NCI-H2081 (cell line): ENCODE measurements around the gene ANAPC15.

Experiments
- DNase-seq, 2 experiments: peaks; one replicate each; lab custom pipeline; 2025; lab: John Stamatoyannopoulos, UW

The ANAPC15 gene

DNA sequence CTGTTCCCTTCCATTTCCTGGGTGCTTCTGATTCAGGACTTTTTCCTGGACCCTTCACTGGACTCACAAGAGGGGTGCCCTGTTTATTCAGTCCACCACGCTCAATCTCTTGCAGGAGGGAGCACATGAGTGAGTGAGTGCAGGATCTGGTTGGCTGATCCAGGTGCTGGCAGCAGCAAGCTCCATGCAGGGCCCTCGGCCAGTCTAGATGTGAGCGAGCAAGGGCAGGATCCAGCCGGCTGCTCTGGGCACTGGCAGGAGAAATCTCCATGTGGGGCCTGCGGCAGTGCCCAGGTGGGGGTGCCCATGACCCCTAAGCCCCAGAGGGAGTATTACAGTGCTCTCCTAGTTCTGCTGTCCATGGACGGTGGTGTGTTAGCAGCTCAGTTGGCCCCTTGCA lies 11.6 kb upstream of the ANAPC15 start:
- no peak for DNase-seq

DNA sequence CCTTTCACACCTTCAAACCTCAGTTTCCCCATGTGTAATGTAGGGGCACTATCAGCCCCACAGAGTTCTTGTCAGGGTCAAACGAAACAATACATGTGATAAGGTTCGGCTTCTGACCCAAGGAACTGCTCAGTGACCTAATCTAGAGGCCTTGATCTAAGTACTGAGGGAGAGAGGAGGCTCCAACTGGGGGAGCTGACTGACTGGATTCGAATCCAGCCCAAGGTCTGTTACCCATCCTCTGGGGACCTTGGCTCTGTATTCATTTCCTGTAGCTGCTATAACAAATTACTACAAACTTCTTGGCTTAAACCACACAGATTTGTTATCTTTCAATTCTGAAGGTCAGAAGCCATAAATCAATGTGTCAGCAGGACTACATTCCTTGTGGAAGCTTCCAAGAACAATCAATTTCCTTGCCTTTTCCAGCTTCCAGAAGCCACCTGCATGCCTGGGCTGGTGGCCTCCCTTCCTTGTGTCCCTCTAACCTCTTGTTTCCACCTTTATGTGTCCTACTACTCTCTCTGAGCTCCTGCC lies 10.7 kb upstream of the ANAPC15 start:
- no peak for DNase-seq

GRCh38 chr11:72122607-72123006 lies 10.1 kb upstream of the ANAPC15 start:
- DNase-seq, result no peak

GRCh38 chr11:72120930-72121329 lies 8.4 kb upstream of the ANAPC15 start:
- DNase-seq, result no peak

DNA sequence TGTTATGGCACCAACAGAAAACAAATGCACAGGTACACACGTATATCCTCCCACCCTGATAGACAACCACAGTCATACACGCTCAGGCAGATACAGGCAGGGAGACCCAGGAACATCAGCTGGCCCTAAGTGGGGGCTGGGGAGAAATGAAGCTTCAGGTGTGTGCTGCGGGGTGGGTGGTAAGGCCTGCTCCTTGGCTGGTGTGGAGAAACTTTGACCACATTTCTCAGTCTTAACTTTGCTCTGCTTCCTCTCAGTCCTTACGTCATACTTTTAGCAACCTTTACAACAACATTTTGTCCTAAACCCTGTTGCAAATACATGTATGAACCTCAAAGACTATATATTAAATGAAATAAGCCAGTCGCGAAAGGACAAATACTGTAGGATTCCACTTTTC lies 6.7 kb upstream of the ANAPC15 start:
- no peak for DNase-seq

DNA sequence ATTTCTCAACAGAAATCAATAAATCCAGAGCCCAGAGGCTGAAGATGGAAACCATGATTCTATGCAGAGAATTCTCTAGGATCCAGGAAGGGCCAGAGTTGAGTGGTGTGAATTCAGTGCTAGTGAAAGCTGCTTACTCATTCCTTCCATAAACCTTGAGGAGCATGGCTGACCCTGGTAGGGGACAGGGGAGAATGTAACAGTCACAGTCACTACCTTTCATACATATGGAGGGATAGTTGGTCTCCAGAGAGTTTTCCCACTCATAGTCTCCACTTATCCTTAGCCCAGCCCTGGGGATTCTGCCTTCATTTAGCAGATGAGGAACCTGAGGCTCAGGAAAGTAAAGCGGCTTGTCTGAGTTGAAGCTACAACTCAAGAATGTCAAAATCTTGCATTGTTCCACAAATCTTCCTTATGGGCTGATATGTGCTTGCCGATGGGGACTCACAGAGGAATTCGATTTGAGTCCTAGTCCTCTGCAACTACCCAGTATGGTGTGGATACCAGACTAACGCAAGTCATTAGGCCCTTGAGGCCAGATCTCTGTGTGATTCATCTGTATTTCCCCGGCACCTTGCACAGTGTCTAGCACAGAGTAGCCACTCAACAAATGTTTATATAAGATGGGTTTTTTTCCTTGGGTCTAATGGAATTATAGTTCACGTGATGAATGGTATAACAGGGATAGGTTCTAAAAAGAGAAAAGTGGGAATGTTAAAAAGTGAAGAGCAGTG lies 3.7 kb upstream of the ANAPC15 start:
- no peak for DNase-seq

GRCh38 chr11:72114570-72114969 lies 2.1 kb upstream of the ANAPC15 start:
- DNase-seq, result no peak

DNA sequence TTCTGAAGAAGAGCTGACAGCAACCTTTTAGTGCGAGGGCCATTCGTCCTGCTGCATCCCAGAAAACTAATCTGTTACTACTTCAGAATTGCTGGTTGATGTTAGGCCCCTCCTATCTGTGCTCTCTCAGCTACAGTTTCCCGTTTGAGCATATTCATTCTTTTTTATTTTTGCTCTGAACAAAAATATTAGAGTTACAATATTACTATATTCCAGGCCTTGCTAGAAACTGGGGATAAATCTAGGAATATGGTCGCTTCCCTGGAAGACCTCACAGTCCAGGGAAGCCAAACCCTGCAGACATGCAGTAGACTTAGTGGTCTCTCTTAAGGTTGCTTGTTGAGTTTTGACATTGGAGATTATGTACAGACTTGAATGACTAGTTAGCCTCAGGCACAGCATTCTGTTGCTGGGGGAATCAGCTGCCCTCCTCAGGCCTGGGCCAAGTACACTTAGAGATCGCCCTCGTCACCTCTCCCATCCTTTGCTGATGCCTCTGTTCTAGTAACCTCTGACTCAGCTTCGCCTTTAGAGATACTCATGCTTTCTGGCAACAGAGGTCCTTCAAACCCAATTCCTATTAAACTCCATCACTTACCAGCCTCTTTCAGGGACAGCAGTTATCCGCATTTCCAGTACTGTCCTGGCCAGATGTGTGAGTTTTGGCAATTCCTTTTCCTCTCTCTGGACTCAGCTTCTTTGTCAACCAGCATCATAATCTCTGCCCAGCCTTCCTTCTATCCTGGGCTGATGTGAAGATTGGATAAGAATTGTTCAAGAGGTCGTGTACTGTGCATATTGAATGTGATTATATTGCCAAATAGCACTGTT lies 698 bp upstream of the ANAPC15 start:
- DNase-seq, result no peak

DNA sequence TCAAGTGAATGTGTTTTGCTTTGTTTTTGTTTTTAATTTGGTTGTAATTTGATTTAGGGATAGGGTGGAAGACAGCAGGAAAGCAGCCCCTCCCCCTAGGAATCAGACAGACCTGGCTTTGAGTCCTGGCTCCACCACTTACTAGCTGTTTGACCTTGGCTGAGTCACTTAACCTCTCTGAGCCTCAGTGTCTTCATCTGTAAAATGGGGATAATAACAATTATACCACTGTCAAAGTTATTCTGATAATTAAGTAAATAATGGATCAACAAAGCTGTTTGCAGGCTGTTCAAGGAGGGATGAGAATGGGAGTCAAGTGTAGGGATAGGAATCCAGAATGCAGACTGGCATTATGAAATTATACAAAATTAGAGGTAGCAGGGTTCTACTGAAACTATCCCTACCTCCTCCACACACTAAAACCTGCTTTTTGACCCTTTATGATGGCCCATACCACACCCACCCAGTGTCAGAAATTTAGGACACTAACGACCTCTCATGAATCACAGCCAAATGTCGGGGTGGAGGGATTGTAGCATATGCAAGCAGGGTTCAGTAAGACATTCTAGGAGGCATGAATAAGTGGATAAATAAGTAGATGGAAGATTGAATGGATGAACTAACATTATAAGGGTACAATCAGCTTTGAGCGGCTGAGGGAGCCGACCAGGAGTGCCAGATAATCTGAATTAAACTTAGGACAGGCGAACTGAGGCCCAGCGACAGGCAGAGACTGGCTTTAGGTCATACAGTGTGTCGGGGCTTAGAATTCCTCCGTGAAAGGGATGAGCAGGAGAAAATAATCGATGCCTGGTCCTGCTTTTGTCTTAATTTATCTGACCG lies 974 bp downstream of the ANAPC15 start:
- no peak for DNase-seq

- DNase-seq, result no peak
Measured at GRCh38 chr11:72105888-72106287, 6.6 kb downstream of the ANAPC15 start, which contains the start of gene TOMT. TOMT (plus strand) TSS chr11:72105924; CDS start chr11:72105952, 28 bp downstream.

DNA sequence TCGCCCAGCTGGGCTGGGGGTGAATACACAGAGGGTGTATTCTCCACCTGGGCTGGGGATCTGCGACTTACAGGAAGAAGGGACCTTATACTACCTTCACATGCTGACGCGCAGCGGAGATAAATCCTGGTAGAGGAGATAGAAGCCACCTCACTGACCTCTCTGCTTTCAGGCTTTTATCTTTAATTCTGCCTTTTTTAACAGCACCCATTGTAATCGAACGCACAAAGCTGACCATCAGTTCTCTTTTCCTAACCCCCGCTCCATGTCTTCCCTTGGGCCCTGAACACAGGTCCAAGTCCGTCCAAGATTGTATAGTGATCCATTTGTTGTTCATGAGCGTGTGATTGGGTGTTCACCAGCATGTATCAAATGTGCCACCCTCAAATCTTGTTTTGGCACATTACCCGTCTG lies 8.7 kb downstream of the ANAPC15 start:
- no peak for DNase-seq

DNA sequence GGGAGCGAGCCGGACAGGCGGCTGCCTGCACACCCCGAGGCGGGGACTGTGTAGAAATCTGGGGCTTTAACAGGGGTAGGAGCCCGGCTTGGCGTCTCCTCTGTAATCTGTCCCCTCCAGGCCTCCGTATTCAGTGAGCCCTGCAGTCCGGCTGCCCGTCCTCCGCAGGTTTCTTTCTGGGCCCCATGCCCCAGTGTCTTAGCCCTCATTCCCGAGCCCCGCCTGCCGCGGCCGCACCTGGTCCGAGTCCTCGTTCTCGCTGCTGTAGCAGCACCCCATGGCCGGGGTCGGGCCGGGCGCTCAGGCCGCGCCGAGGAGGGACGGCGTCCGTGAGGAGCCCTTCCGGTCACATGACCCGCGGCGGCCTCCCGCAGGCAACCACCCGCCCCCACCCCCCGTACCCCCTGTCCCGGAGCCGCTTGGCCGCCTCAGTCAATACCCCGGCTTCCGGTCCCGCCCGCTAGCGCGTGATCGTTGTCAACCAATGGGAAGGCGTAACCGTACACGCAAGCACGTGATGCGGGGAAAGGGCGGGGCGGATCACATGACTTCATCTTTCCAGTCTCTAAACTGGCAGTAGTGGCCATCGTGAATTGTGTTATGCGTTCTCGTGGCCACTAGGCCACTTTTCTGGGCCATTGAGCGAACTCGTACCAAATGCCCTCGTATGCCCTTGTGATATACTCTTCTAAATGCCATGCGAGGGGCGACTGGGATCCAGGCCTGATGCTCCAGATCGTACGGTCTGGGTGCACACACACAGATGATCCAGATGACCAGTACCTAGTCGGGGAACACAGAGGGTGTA lies 9.3 kb downstream of the ANAPC15 start, which contains the start of gene LAMTOR1:
Gene LAMTOR1, minus strand, starts transcription at position 352 of the 808 bp plus-strand sequence. Its CDS starts 73 bp downstream, at position 279.
- peak; percentile 98 to 99 for DNase-seq

DNA sequence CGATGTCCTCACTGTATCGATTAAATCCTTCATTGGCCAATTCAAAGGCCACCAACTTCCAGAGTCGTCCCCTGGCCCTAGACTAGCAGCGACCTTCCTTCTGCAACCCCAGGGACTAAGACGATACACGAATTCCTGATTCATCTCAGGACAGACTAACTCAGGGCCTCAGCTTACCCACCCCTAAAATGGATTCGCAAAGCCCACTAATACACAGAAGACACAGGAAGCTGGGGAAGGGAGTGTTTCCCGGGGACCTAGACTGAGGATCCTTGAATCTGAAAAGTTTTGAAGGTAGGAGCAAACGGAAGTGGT lies 9.9 kb downstream of the ANAPC15 start:
- no peak for DNase-seq

DNA sequence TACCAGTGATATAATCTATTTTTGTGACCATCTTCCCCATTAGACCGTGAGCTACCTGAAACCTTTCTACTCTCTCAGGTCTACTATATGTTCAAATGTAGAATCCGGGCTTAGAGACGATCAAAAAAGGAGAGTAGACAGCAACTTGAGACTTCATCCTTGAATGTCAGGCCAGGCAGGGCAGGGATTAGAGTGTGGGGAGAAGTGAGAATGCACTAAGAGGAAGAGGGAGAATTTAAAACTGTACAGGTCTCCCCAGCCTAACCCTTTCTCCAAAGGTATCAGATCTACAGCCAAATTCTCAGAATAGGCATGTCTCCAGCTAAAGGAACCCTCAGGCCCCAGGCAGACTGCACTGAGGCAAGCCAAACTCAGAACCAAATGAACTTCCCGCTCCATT lies 10.3 kb downstream of the ANAPC15 start:
- DNase-seq, result no peak

DNA sequence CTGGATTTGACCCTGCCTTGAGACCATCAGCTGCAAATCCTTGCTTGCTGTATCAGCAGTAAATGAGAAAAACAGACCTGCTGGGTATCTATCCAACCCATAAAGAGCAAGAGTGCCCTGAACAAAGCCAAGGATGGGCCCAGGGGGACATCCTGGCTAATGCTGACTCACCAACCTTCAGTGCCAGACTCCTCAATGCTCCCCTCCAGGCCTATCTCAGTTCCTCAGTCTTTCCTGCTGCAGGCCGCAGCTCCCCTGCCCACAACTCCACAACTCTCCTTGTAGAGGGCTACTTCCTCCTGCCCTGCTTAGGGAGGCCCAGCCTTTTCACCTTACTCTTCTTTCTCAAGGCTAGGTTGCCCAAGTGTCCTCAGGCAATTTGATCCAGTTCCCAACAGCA lies 12.0 kb downstream of the ANAPC15 start:
- no peak for DNase-seq

GRCh38 chr11:72100009-72100408 lies 12.5 kb downstream of the ANAPC15 start:
- DNase-seq, result no peak

DNA sequence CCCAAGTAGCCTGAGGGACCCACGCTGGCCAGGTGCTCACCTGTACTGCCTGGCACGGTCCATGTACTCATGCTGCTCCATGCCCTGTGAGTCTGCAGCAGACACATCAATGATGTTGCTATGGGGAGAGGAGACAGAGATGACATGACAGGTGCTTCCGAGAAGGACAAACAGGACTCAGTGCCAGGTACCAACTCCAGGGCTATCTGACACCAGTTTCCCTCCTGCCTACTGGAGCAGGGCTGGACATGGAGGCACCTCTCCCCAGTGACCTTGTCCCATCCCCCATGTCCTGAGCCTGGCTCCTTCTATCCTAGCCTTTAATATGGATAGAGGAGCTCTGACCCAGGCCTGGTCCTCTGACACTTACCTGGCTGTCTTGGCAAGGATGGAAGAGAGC lies 13.8 kb downstream of the ANAPC15 start:
- DNase-seq, result no peak

DNA sequence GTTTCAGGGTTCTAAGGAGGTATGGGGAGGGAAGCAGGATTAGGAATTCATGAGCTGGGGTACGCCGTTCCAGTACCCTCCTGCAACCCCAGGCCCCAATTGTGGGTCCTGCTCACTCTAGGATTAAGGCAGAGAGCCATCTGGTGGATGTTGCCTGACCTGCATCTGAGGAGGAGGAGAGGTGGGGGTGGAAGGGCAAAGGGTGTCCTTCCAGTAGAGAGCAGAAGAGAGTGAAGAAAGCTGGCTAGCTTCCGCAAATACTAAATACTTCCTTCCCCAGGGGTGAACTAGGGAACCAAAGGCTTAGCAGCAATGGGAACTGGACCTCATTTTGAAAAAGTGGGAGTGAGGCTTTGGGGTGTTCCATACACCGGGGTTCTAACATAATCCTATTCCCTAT lies 21.2 kb downstream of the ANAPC15 start:
- peak; percentile 39 to 51 for DNase-seq

GRCh38 chr11:72088076-72088808 lies 24.3 kb downstream of the ANAPC15 start:
- DNase-seq, result no peak

- peak; percentile 12 to 65 for DNase-seq
Measured at GRCh38 chr11:72085621-72086351, 26.7 kb downstream of the ANAPC15 start.
